HTERT RPE-1 (cell line): Measurements from ENCODE around the gene ZRANB1.
"Not testable (repeated sequence)": the region's sequence is repeated elsewhere in the genome, so short reads cannot be mapped to it uniquely, and the experiment has no call there.

ENCODE experiments used
- in situ Hi-C: fragments of 300-500 bp; cut with MboI; formaldehyde crosslinking; loops from 4 replicates; pipeline ENCODE4 v1.14.3; 2020; ENCODE audit warnings: low sequenced_read_pairs

ZRANB1 gene

DNA sequence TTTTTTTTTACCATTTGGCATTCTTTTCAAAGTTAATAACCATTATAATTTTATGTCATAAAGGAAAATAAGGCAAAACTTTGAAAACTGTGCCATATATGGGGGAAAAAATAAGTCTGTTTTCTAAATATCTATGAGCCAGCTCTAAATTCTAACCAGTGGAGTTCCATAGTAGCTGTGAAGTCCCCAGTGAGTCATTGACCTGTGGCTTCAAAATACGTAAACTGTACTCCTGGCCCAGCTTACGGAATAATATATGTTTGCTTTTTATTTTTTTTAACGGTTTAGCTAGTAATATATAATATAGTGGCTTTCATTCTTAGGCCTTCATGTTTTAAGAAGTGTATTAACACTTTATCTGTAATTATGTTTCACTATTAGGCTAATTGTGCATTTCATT, 20.5 kb downstream of the ZRANB1 start:
- in situ Hi-C loops, result no loop called here

DNA sequence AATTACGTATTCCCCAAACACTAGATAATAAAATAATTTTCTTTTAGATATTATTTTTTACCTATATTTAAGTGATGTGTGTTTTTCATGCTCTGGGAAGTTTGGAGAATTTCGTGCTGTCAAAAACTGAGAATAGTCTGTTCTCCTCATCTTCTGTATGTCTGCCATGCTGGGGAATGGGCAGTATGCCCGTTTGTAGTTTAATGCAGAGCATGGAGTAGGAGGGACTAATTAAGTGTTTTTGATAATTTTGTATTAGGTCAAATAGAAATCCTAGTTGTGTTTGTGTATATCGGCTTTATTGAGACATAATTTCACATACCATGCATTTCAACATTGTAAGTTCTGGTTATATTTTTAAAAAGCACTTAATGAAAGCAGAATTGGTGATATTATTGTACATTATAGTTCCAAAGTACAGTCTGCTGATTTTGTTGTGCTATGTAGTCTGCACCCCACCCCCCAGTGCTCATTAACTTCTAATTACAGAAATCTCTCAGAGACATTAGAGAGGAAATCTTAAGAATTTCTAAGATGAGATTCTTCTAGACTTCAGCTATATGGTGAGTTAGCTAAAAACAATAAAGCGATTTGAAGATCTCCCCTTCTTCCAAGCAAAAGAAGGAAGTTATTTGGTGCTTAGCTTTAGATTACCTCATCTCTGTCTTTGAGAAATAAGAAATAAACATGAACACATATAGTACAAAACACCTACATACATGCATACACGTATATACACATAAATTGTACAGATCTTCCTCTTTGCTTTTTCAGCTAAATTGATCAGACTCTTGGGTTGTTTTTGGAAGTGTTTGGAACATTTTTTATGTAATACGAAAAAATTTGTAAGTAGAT, 22.2 kb downstream of the ZRANB1 start:
- in situ Hi-C loops, result no loop called here

DNA sequence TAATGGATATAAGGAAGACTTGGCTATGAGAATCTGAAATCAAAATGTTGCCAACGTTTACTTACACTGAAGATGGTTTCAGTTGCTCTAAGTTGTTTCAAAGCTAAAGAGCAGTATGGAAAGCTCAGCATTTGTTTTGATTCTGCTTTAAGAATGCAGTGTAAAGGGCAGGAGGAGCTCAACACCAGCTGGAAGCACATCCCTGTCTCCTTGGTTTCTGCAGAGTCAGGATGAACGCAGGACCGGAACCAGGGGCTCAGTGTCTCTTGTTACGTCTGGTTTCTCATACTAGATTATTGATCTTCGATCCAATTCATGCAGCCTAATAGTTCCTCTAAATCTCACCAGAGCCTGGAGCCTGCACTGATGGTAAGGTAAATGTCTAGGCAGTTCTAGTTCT, 24.1 kb downstream of the ZRANB1 start:
- in situ Hi-C loops, result no loop called here

GRCh38 chr10:124967255-124967654, 25.3 kb downstream of the ZRANB1 start:
- in situ Hi-C loops, result no loop called here

- in situ Hi-C loops, result no loop called here
Measured at GRCh38 chr10:124971276-124971675, 29.4 kb downstream of the ZRANB1 start.

DNA sequence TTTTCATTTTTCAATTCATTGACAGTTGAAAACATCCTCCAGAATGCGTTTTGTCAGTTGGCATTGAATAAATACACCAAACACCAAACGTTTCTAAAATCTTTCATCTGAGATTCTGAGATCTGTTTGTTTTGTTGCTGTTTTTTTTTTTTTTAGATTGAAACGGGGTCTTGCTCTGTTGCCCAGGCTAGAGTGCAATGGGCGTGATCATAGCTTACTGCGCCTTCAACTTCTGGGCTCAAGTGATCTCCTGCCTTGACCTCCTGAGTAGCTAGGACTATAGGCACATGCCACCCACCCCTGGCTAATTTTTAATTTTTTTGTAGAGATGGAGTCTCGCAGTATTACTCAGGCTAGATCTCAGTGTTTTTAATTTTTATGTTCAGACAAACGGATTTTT, 30.7 kb downstream of the ZRANB1 start:
- in situ Hi-C loops, result no loop called here

GRCh38 chr10:124974131-124974530, 32.2 kb downstream of the ZRANB1 start:
- in situ Hi-C loops, result no loop called here

DNA sequence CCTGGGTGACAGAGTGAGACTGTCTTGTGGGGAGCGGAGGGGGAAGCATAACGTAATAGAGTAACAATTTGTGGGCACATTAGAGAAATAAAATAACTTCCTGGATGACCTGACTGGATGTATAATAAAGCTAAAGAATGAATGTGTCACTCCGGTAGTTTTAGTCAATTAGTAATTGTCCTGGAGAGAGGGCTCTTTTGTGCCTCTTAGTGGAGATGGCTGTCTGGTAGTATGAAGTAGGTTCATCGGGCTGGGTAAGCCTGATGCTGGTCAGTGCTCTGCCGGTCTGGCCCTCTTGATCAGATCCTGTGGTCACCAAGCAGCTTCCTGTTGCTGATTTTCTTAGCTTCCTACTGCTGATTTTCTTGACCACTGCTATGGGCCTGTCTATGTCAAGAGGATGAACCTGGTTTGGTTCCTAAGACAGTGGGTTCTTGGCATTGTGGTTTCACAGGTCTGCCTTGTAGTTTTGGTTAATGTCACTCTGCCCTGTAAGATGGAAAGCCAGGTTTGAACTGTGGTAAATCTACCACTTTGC, 34.1 kb downstream of the ZRANB1 start:
- in situ Hi-C loops, result no loop called here

DNA sequence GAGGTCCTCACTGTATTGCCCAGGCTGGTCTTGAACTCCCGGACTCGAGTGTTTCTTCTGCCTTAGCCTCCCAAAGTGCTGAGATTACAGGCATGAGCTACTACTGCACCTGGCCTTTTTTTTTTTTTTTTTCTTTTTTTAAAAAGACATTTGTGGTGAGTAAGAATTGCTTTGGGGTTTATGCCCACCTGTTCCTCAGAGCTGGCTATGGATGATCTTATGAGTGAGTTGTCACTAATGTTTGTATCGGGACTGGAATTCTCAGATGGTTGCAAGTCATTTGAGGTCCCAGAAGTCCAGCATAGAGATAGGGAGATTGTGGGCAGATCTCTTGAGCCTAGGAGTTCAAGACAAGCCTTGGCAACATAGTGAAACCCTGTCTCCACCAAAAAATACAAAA, 35.2 kb downstream of the ZRANB1 start:
- in situ Hi-C loops, result no loop called here

DNA sequence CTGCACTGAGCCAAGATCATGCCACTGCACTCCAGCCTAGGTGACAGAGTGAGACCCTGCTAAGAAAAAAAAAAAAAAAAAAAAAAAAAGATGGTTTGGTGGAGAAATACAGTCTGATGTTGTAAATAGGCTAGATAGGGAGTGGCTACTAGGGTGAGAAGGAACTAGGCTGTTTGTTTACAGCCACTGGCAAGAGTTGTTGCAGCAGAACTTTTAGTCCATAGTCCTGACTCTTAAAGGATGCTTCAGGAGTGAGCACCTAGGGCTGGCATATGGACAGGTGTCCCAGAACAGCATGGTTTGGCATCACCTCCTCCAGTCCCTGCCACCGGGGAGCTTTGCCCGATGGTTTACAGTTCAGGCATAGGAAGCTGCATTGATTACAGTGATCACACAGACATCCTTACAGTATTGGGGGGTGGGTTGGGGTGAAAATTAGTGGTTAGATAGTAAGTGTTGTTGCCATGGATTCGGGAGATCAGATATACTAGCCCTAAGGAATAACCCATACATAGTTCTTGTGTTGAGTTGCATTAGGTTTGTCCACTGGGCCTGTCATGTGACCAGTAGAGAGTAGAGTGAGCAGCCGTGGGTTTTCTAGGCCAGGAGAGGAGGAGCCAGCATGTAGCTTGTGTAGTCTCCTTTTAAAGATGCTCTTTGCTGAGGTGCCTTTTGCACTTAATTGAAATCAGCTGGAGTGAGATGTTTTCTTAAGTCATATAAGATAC, 35.9 kb downstream of the ZRANB1 start:
- in situ Hi-C loops, result no loop called here

GRCh38 chr10:124978376-124978725, 36.4 kb downstream of the ZRANB1 start:
- in situ Hi-C loops, result no loop called here

GRCh38 chr10:124983321-124983720, 41.4 kb downstream of the ZRANB1 start:
- in situ Hi-C loops, result no loop called here

DNA sequence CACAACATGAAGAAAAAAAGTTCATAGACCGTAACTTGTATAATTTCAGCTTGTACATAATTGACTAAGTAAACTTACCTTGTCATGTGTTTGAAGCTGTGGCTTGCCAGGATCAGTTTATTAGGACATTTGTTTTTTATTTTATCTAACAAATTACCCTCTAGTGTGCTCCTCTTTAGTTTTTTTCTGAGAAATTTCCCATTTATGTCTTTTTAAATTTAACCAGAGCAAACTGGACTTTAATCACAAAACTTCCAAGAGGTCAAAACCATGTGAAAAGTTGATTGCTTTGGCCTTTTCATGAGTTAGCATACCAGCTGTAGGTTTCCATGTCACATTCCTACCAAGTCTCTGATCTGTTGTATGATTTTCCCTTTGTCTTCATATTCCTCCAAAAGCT, 42.5 kb downstream of the ZRANB1 start:
- in situ Hi-C loops, result no loop called here

- in situ Hi-C loops, result no loop called here
Measured at GRCh38 chr10:124985162-124985561, 43.2 kb downstream of the ZRANB1 start.

DNA sequence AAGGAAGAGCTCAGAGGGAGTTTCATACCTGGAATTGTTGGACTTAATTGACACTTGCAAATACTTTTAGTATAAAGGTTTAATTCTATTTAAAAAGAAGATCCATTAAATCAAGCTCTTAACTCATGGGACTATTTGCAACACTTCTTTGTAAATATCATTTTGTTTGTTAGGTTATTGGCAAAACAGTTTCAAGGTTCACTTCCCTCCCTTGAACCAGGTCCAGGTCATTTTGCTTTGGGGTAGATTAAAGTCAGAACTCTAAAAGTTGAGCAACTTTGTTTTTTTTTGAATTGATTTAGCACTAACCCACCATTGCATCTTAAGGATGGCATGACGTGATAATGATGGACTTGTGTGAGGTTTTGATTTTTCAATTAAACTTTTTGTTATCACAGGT, 45.9 kb downstream of the ZRANB1 start:
- in situ Hi-C loops, result no loop called here

- in situ Hi-C loops, result not testable (repeated sequence)
Measured at GRCh38 chr10:124988753-124989152, 46.8 kb downstream of the ZRANB1 start.

GRCh38 chr10:124989526-124989925, 47.6 kb downstream of the ZRANB1 start:
- in situ Hi-C loops, result no loop called here

DNA sequence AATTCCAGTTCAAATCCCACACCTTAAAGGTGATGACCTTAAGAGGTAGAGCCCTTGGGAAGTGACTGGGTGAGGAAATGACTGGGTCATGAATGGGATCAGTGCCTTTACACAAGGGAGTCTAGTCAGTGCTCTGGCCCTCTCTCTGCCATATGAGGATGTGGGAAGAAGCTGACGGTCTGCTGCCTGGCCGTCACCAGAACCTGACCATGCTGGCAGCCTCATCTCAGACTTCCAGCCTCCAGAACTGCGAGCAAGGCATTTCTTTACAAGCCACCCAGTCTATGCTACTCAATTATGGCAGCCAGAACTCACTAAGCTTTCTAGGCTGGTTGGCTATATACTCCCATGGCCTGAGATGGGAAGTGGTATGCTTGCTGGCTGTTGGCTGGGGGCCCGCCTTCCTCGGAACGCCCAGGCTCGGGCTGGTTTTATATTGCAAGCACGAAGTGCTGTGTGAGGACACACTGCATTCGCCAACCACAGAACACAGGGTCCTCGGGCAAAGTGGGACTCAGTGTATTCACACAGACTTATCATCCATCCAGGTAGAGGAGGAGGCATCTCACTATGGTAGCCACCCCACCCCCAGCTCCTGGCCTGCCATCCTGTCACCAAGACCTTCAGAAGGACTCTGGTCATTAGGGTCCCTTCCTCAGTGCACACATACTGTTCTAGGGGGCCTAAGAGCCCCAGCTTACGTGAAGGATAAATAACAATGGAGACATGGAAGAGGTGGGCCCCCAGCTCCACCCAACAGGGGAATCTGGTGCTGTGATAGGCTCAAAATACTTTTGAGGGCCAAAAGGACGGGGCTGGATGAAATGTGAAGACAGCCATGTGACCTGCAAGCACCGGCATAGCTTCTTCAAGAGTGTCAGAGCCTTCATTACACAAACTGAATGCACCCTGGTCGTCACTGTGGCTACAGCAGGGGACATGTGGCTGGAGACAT, 49.0 kb downstream of the ZRANB1 start:
- in situ Hi-C loops, result no loop called here

GRCh38 chr10:124991835-124992234, 49.9 kb downstream of the ZRANB1 start:
- in situ Hi-C loops, result no loop called here

DNA sequence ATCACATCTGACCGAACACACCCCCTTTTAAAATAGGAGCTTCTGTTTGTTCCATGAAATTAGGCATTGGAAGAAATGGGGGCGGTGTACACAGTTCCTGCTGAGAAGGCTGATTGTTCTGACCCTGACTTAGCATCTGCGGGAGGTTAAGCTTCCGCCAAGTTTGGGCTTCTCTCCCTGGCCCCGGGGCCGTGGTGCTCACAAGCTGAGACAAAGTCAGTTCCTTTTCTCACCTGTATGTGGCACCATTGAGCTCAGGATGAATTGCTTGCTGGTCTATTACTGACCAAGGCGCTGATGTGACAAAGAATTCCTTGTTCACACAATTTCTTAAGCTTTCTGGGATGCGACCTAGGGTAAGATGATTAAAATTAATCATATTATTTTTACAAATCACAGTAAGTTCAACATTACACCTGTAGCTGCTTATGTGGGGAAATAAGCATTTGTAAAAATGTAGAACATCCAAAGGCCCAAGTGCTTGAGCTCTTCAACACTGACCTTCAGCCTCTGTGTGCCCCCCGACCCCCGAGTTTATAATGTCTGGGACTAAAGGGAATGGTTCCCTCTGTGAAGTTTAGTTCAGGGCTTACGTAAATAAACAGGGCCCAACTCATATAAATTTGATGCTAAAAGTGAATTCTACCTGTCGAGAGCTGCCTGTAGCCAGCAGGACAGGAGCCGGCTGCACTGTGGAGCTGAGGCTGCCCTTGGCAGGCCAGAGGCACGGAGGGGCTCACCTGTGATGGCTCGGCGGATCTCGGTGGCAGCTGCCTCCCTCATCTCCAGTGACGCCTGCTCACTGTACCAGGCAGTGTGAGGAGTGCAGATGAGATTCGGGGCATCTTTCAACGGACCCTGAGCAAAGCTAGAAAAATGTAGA, 50.8 kb downstream of the ZRANB1 start:
- in situ Hi-C loops, result no loop called here
